Lower lobe of right lung (tissue), 2 donors: ENCODE measurements around the gene SART1. TPM values are rescaled to one million over a fixed set of nuclear protein-coding genes. Genes with fewer than 3 reads are reported as not detected.

Source experiments
- ATAC-seq, 2 donors: fragments of 200-7000 bp; cut with Tn5 transposase; one replicate each; pipeline ENCODE4 v1.9.1; 2020 to 2022; ENCODE audit warnings: mild to moderate bottlenecking in 2 of 2, moderate library complexity in 2 of 2
- DNase-seq: peaks from one replicate; pipeline ENCODE4 v3.0.0-alpha.2; 2020
- H3K27ac ChIP-seq: fragments of 200-600 bp; one replicate; pipeline ENCODE4 v1.8.0; 2022
- H3K27me3 ChIP-seq: fragments of 200-600 bp; one replicate; pipeline ENCODE4 v1.8.0; 2022; ENCODE audit warnings: low read depth
- H3K36me3 ChIP-seq: fragments of 200-600 bp; one replicate; pipeline ENCODE4 v1.8.0; 2022; ENCODE audit warnings: mild to moderate bottlenecking
- H3K4me1 ChIP-seq: fragments of 200-600 bp; one replicate; pipeline ENCODE4 v1.8.0; 2022
- H3K4me3 ChIP-seq: fragments of 200-600 bp; one replicate; pipeline ENCODE4 v1.8.0; 2022; ENCODE audit warnings: mild to moderate bottlenecking
- H3K9me3 ChIP-seq: fragments of 200-600 bp; one replicate; pipeline ENCODE4 v1.8.0; 2022
- CTCF ChIP-seq: fragments of 200-600 bp; IDR thresholded peaks from one replicate; pipeline ENCODE4 v1.8.0; 2022; ENCODE audit warnings: antibody characterized with exemption, mild to moderate bottlenecking
- intact Hi-C: fragments of 100-400 bp; cut with DNase I; formaldehyde crosslinking; loops from one replicate; pipeline ENCODE4 v1.11.0; 2022
- long read RNA-seq: library from polyadenylated mRNA; unstranded; transcript quantifications from one replicate; pipeline ENCODE4 v2.0.0, GENCODE V29; 2021
- total RNA-seq: library from RNA; stranded (reverse); fragmentation: NEBNext Ultra II Directional; extraction: Animal tissue kit (Norgen Biotek cat#: 25700); gene quantifications from one replicate; pipeline ENCODE4 v1.2.1, GENCODE V29; 2021
- donor health status: DM: no; HTN: yes; CAD: no; lungs with severe emphysema.

Gene SART1
- 51.0 TPM for total RNA-seq
- long read RNA-seq, transcript SART1-201 (20 exons, 3,293 nt), result major isoform, 122 of 156 reads
- long read RNA-seq, partial matches to known transcripts, result 25 of 156 reads
- long read RNA-seq, other reads (novel, unspliced or antisense), result 9 of 156 reads

DNA sequence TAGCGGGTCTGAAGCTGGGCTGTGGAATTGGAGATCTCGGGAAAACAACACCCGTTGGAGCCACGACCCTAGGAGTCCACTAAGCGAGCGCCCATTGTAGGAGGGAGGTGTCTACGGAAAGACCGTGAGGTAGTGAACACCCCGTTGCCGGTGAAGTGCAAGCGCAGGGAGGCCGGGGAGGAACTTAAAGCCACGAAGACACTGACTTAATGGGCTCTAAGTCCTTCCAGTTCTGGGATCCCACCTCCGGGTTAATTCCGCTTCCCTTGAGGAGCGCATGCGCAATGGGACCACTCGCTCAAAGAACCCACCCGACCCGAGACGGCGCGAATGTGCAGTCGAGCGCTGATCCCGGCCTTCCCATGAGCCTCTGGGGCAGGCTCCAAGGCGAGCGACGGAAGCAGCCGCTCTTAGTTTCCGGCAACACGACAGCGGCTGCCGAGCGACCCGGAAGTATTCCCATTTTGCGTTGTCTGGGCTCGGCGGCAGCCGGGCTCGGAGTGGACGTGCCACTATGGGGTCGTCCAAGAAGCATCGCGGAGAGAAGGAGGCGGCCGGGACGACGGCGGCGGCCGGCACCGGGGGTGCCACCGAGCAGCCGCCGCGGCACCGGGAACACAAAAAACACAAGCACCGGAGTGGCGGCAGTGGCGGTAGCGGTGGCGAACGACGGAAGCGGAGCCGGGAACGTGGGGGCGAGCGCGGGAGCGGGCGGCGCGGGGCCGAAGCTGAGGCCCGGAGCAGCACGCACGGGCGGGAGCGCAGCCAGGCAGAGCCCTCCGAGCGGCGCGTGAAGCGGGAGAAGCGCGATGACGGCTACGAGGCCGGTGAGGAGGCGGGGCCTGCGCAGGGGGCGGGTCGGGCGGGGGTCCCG lies at the start of gene SART1:
TSS of gene SART1 (plus strand) at position 468 of the 874 bp plus-strand sequence. CDS start at position 515, 47 bp downstream.
- intact Hi-C loops, result no loop called here
- Histone ChIP-seq H3K36me3 (peaks cover 33% of the 10 kb centered on the region), H3K27ac (peak within 1 kb of the TSS; percentile 90), H3K27me3 (no peaks in the 10 kb centered on the region), H3K4me1 (peaks cover 23% of the 10 kb centered on the region), H3K4me3 (peak within 1 kb of the TSS; percentile 97), H3K9me3 (no peaks in the 10 kb centered on the region)
- DNase-seq (peak; percentile 99), ATAC-seq (peak; percentile 97 to 99)
- TF ChIP-seq CTCF, result no peak

DNA sequence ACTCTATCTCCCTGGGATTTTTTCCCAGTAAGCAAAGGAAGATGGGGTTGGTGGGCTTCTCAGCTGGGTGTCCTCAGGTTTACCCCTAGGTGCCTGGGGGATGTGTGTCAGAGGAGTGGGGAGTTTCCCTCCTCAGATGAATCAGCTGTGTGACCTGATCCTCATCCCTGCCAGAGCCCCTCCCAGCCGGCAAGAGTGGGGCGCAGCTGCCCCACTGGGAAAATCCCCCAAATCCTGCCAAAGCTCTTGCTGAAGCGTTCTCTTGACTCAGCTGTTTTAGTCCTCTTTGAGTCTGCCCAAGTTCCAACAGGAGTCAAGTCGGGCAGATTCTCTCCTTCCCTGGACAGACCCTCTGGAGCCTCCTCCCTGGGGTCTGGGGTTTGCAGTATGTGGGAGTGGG lies 48.7 kb upstream of the SART1 start:
- no peak for TF ChIP-seq CTCF
- Histone ChIP-seq H3K27ac (no peak overlapping the region), H3K9me3 (no peaks in the 10 kb centered on the region), H3K4me3 (no peak overlapping the region), H3K27me3 (no peaks in the 10 kb centered on the region), H3K36me3 (no peaks in the 10 kb centered on the region), H3K4me1 (peaks cover 47% of the 10 kb centered on the region)
- DNase-seq, result no peak
- ATAC-seq, result no peak
- intact Hi-C loops, result no loop called here

DNA sequence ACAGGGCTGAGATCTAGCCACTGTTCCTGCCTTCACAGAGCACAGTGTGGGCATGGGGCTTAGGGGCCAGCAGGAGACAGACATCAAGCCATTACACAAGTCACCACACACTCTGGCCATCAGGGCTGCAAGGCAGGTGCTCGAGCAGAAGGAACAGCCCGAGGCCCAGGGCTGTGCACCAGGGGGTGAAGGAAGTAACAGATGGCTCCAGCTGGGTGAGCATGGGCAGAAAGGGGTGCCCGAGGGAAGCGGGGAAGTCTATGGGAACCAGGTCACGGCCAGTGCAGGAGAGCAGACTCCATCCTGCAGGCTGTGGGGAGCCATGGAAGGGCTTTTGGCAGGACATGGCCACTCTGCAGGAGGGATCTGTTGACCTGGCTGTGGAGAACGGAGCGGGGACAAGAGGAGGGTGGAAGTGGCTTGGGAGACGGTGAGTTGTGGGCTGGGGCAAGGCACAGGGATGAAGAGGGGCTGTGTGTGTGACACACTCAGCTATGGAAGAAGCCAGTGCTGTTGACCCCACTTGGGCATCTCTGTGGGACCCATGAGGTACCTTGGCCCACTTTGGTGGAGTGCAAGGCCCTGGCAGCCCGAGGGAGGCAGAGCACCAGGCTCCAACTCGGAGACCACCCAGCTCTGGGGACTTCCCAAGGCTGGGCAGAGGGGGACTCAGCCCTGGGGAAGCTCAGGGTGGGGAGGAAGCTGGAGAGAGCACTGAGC lies 46.3 kb upstream of the SART1 start:
- Histone ChIP-seq H3K4me1 (peaks cover 54% of the 10 kb centered on the region), H3K36me3 (no peaks in the 10 kb centered on the region), H3K27ac (peak overlapping the region; percentile 67), H3K4me3 (no peak overlapping the region), H3K27me3 (no peaks in the 10 kb centered on the region), H3K9me3 (no peaks in the 10 kb centered on the region)
- intact Hi-C loops, result no loop called here
- ATAC-seq (no peak), DNase-seq (no peak)
- no peak for TF ChIP-seq CTCF

- peak; percentile 69 for DNase-seq
- intact Hi-C loops, result no loop called here
- no peak overlapping the region for H3K4me3 ChIP-seq
Measured at GRCh38 chr11:65915821-65916251, 45.7 kb upstream of the SART1 start.

More at GRCh38 chr11:65915821-65916251, 45.7 kb upstream of the SART1 start:
- peak overlapping the region; percentile 67 for H3K27ac ChIP-seq
- TF ChIP-seq CTCF, result no peak
- no peaks in the 10 kb centered on the region for H3K27me3 ChIP-seq
- peak; percentile 2 to 28 for ATAC-seq
- no peaks in the 10 kb centered on the region for H3K9me3 ChIP-seq
- peaks cover 4% of the 10 kb centered on the region for H3K36me3 ChIP-seq
- H3K4me1 ChIP-seq, result peaks cover 60% of the 10 kb centered on the region
